Measurements from ENCODE around the gene CCDC122.

GRCh38 chr13:43883631-43884030, 4.1 kb upstream of the CCDC122 start:
- TF ChIP-seq POLR2A (IDR thresholded peaks at IDR 0.05; ENCODE audit: low read depth, low read length) (no peak), TAF1 (IDR thresholded peaks at IDR 0.05; ENCODE audit: low read depth, low read length) (no peak), POLR2AphosphoS5 (IDR thresholded peaks at IDR 0.05; ENCODE audit: low read depth, low read length) (no peak), PAX5 (IDR thresholded peaks at IDR 0.05; ENCODE audit: insufficient read depth, low read length, severe bottlenecking) (no peak)

Measured in GM12891 (cell line).